Mesenchymal stem cell (in vitro differentiated cells and primary cell): ENCODE data around the gene PYGB.
A peak's percentile ranks its signal among the peaks of the same experiment; 100 is the strongest.

Source experiments
- DNase-seq: peaks from one replicate; pipeline ENCODE4 v3.0.0-alpha.2; 2013
- H2AFZ ChIP-seq: one replicate; pipeline ENCODE4 v1.6.1; 2013; ENCODE audit warnings: low read depth, mild to moderate bottlenecking, control low read depth, inconsistent platforms, low read length, moderate library complexity
- H2AK5ac ChIP-seq: 2 replicates; pipeline ENCODE4 v1.6.1; 2013; ENCODE audit warnings: low read length, moderate library complexity, mild to moderate bottlenecking, inconsistent platforms; ENCODE audit not compliant: severe bottlenecking
- H2BK120ac ChIP-seq: one replicate; pipeline ENCODE4 v1.6.1; 2013; ENCODE audit warnings: low read depth, mild to moderate bottlenecking, inconsistent platforms, low read length, moderate library complexity
- H2BK12ac ChIP-seq, 2 experiments: one replicate each; pipeline ENCODE4 v1.6.1; 2013; ENCODE audit warnings: inconsistent platforms in 2 of 2, low read length in 2 of 2, mild to moderate bottlenecking in 2 of 2, moderate library complexity in 2 of 2, control low read depth in 1 of 2
- H2BK15ac ChIP-seq: one replicate; pipeline ENCODE4 v1.6.1; 2013; ENCODE audit warnings: mild to moderate bottlenecking, low read depth, inconsistent platforms; ENCODE audit not compliant: poor library complexity, severe bottlenecking
- H2BK5ac ChIP-seq: 2 replicates; pipeline ENCODE4 v1.6.1; 2013; ENCODE audit warnings: low read depth, mild to moderate bottlenecking, low read length, control low read depth, inconsistent platforms; ENCODE audit not compliant: poor library complexity, severe bottlenecking
- H3K14ac ChIP-seq, 2 experiments: one replicate each; pipeline ENCODE4 v1.6.1; 2013; ENCODE audit warnings: inconsistent platforms in 2 of 2, low read length in 2 of 2, control low read depth in 1 of 2, mild to moderate bottlenecking in 1 of 2, moderate library complexity in 1 of 2
- H3K18ac ChIP-seq, 2 experiments: one replicate each; pipeline ENCODE4 v1.6.1; 2013; ENCODE audit warnings: inconsistent platforms in 2 of 2, low read length in 2 of 2, control low read depth in 1 of 2, low read depth in 1 of 2, mild to moderate bottlenecking in 1 of 2
- H3K23ac ChIP-seq, 2 experiments: one replicate each; pipeline ENCODE4 v1.6.1; 2013; ENCODE audit warnings: inconsistent platforms in 2 of 2, low read length in 2 of 2, mild to moderate bottlenecking in 2 of 2, moderate library complexity in 2 of 2, control low read depth in 1 of 2
- H3K27ac ChIP-seq: 2 replicates; pipeline ENCODE4 v1.5.1; 2013; ENCODE audit warnings: mild to moderate bottlenecking, moderate library complexity, low read length, control low read depth, inconsistent platforms; ENCODE audit not compliant: poor library complexity, severe bottlenecking
- H3K27me3 ChIP-seq, 2 experiments: 2 replicates each; pipeline versions ENCODE4 v1.6.1 to v1.7.0; 2013; ENCODE audit warnings: low read length in 2 of 2, mild to moderate bottlenecking in 2 of 2, moderate library complexity in 2 of 2, control low read depth in 1 of 2, inconsistent platforms in 1 of 2; ENCODE audit not compliant: control insufficient read depth in 1 of 2, insufficient read depth in 1 of 2
- H3K36me3 ChIP-seq, 2 experiments: 2 replicates each; pipeline versions ENCODE4 v1.6.1 to v1.7.0; 2013; ENCODE audit warnings: low read length in 2 of 2, control low read depth in 1 of 2, inconsistent platforms in 1 of 2, low read depth in 1 of 2, mild to moderate bottlenecking in 1 of 2; ENCODE audit not compliant: insufficient read depth in 2 of 2, control insufficient read depth in 1 of 2
- H3K4ac ChIP-seq, 2 experiments: one replicate each; pipeline ENCODE4 v1.6.1; 2013; ENCODE audit warnings: inconsistent platforms in 2 of 2, low read length in 2 of 2, mild to moderate bottlenecking in 2 of 2, moderate library complexity in 2 of 2, control low read depth in 1 of 2, low read depth in 1 of 2
- H3K4me1 ChIP-seq: 2 replicates; pipeline ENCODE4 v1.6.1; 2013; ENCODE audit warnings: low read depth, low read length, control low read depth; ENCODE audit not compliant: control insufficient read depth, insufficient read depth
- H3K4me2 ChIP-seq: 2 replicates; pipeline ENCODE4 v1.6.1; 2013; ENCODE audit warnings: low read length, mild to moderate bottlenecking, inconsistent platforms; ENCODE audit not compliant: poor library complexity, severe bottlenecking
- H3K4me3 ChIP-seq, 2 experiments: 2 replicates each; pipeline versions ENCODE4 v1.5.1 to v1.7.0; 2013; ENCODE audit warnings: low read length in 2 of 2, mild to moderate bottlenecking in 2 of 2, control low read depth in 1 of 2, low read depth in 1 of 2; ENCODE audit not compliant: insufficient read depth in 1 of 2
- H3K79me1 ChIP-seq: replicated peaks from 2 replicates; pipeline ENCODE4 v1.6.1; 2013; ENCODE audit warnings: mild to moderate bottlenecking, control low read depth, low read length, inconsistent platforms; ENCODE audit not compliant: poor library complexity, severe bottlenecking
- H3K9ac ChIP-seq: 2 replicates; pipeline ENCODE4 v1.7.0; 2013; ENCODE audit warnings: mild to moderate bottlenecking, low read length, moderate library complexity
- H3K9me3 ChIP-seq: 2 replicates; pipeline ENCODE4 v1.7.0; 2013; ENCODE audit warnings: mild to moderate bottlenecking, low read length; ENCODE audit not compliant: control insufficient read depth
- H4K8ac ChIP-seq: one replicate; pipeline ENCODE4 v1.6.1; 2013; ENCODE audit warnings: inconsistent platforms, mild to moderate bottlenecking, low read length, moderate library complexity
- H4K91ac ChIP-seq: one replicate; pipeline ENCODE4 v1.6.1; 2013; ENCODE audit warnings: mild to moderate bottlenecking, low read length, inconsistent platforms
- WGBS: methylation state at CpG from one replicate; pipeline ENCODE4 v1.1.7; 2013; ENCODE audit warnings: mixed read lengths; 5-methylcytosine and 5-hydroxymethylcytosine counted together

Gene PYGB

DNA sequence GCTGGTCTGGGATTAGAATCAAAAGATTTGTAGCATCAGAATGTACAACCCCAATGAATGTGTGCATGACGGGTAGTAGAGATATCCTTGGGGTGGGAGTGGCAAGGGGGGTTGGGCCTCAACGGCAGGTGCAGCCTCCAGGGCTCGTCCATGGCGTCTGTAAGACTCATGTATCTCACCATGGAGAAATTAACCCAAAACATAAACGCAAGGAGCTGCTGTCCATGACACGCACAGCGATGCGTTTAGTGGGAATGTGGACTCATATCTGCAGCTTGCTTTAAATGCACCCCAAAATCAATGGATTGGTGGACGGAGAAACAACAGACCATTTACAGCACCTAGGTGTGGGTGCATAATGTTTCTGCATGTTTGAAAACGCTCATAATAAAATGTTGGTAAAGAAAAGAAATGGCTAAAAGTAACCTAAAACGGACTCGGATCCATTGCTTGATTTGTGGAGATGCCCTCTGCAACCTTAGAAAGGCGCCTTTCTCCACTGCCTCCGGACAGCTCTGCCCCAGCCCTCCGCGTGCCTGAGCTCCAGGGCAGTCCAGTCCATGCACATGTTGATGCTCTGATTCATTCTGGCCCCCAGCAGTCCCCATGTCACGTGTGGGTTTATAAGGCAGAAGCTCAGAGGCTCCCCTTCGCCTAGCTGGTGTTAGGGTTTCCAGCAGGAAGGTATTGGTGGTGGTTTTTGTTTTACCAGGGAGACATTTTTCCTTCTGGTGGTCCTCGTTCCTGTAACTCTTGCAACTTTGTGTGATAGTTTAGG is 24.5 kb downstream of the PYGB start:
- Histone ChIP-seq H2BK120ac (no peak overlapping the region), H3K9me3 (no peaks in the 10 kb centered on the region), H3K4me2 (no peak overlapping the region), H4K91ac (no peak overlapping the region), H2AK5ac (no peak overlapping the region), H3K4me3 (no peak overlapping the region), H3K27ac (peak overlapping the region; percentile 28), H3K9ac (no peak overlapping the region), H3K14ac (no peak overlapping the region), H2AFZ (no peak overlapping the region), H2BK12ac (no peak overlapping the region), H3K23ac (no peak overlapping the region), H3K36me3 (peaks cover 82 to 84% of the 10 kb centered on the region in 2 experiments), H3K27me3 (no peaks in the 10 kb centered on the region), H3K4ac (no peak overlapping the region), H2BK15ac (no peak overlapping the region), H3K18ac (no peak overlapping the region), H4K8ac (no peak overlapping the region), H2BK5ac (no peak overlapping the region), H3K4me1 (peaks cover 32% of the 10 kb centered on the region), H3K79me1 (peaks cover 44% of the 10 kb centered on the region)
- WGBS, result 91% methylated on average over 19 of the region's 19 CpGs
- no peak for DNase-seq

DNA sequence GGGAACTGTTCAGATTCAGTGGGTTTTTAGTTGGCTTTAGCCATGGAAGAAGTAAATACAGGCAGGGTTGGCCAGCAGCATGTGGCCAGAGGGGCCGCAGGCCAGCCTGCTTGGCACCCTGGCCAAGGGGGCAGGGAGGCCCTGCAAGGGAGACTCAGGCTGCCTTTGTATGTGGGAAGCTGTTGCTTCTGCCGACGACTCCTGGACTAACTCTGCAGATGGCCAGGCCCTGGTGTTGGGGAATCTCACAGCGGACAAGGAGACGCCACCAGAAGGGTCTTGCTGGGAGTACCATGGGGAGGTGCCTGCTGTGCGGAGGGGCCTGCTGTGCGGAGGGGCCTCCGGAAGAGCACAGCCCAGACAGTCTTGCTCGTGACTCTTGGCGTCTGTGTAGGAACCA is 25.2 kb downstream of the PYGB start:
- Histone ChIP-seq H3K27ac (peak overlapping the region; percentile 28), H3K4ac (no peak overlapping the region), H3K9me3 (no peaks in the 10 kb centered on the region), H3K4me2 (no peak overlapping the region), H3K4me3 (no peak overlapping the region), H2BK5ac (no peak overlapping the region), H3K9ac (no peak overlapping the region), H4K91ac (no peak overlapping the region), H3K14ac (no peak overlapping the region), H3K23ac (no peak overlapping the region), H4K8ac (no peak overlapping the region), H3K18ac (no peak overlapping the region), H2BK15ac (no peak overlapping the region), H3K4me1 (peaks cover 30% of the 10 kb centered on the region), H2BK120ac (no peak overlapping the region), H2AK5ac (peak overlapping the region; percentile 27), H2BK12ac (no peak overlapping the region), H3K36me3 (peaks cover 89 to 91% of the 10 kb centered on the region in 2 experiments), H3K79me1 (peaks cover 49% of the 10 kb centered on the region), H3K27me3 (no peaks in the 10 kb centered on the region), H2AFZ (no peak overlapping the region)
- WGBS, result 95% methylated on average over 10 of the region's 10 CpGs
- DNase-seq, result no peak

DNA sequence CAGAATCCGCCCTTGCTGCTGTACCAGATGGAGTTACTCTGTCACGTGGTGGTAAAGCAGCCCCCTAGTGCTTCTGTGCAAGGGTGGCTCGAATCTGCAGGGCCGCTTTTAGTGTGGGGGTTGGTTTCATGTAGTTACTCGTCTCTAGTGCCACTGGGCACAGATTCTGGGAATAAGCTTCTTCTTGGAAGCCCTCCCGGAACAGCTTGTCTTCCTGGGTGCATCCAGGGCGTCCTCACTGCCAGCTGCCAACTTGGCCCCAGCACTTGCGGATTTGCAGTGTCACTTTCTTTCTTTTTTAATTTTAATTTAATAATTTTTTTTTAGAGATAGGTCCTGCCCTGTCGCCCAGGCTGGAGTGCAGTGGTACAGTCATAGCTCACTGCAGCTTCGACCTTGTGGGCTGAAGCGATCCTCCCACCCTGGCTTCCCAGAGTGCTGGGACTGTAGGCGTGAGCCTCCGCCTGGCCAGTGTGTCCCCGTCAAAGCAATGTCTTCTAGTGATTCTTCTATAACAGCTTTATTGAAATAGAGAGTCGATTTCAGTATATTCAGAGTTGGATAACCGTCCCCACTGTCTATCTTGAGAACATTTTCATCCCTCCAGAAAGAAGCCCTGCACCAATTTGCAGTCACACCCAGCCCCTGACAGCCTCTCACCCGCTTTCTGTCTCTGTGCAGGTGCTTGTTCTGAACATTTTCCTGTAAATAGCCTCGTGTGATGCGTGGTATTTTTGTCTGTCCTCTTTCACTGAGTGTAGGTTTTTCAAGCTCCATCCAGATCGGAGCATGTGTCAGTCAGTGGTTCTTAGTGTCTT is 25.9 kb downstream of the PYGB start:
- WGBS, result 97% methylated on average over 19 of the region's 20 CpGs
- H3K9ac ChIP-seq, result no peak overlapping the region
- H3K79me1 ChIP-seq, result peaks cover 49% of the 10 kb centered on the region
- no peak overlapping the region for H3K4me3 ChIP-seq
- H2AK5ac ChIP-seq, result no peak overlapping the region
- no peak overlapping the region for H4K91ac ChIP-seq
- H3K4ac ChIP-seq, result no peak overlapping the region
- no peak overlapping the region for H4K8ac ChIP-seq
- H2BK15ac ChIP-seq, result no peak overlapping the region
- H2AFZ ChIP-seq, result no peak overlapping the region
- DNase-seq, result no peak
- no peak overlapping the region for H3K4me2 ChIP-seq
- no peak overlapping the region for H2BK120ac ChIP-seq
- no peak overlapping the region for H3K18ac ChIP-seq
- H3K27ac ChIP-seq, result peak overlapping the region; percentile 19
- H3K27me3 ChIP-seq, result no peaks in the 10 kb centered on the region
- no peak overlapping the region for H3K23ac ChIP-seq
- H3K4me1 ChIP-seq, result peaks cover 30% of the 10 kb centered on the region
- H3K36me3 ChIP-seq, result peaks cover 96 to 98% of the 10 kb centered on the region in 2 experiments
- H3K14ac ChIP-seq, result no peak overlapping the region
- H2BK5ac ChIP-seq, result no peak overlapping the region
- no peaks in the 10 kb centered on the region for H3K9me3 ChIP-seq
- no peak overlapping the region for H2BK12ac ChIP-seq

DNA sequence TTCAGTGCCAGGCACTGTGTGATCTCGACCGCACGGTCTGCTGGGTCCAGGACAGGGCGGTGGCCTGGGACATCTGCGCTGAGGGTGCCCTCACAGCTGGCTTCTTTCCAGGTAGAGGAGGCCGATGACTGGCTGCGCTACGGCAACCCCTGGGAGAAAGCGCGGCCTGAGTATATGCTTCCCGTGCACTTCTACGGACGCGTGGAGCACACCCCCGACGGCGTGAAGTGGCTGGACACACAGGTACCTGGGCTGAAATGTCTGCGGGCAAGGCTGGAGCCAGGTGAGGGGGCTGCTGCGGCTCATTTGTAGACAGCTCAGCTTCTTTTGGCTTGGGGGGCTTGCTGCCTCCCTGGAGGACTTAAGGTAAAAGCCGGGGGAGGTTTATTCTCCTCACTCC is 26.6 kb downstream of the PYGB start:
- H3K4me3 ChIP-seq, result no peak overlapping the region

More for the DNA sequence above, 26.6 kb downstream of the PYGB start:
- no peak overlapping the region for H3K4ac ChIP-seq
- peaks cover 96 to 99% of the 10 kb centered on the region in 2 experiments for H3K36me3 ChIP-seq
- H3K27me3 ChIP-seq, result no peaks in the 10 kb centered on the region
- no peak overlapping the region for H3K4me2 ChIP-seq
- no peak overlapping the region for H3K23ac ChIP-seq
- H3K9me3 ChIP-seq, result no peaks in the 10 kb centered on the region
- no peak overlapping the region for H2AFZ ChIP-seq
- H3K18ac ChIP-seq, result no peak overlapping the region
- no peak overlapping the region for H2BK12ac ChIP-seq
- H4K91ac ChIP-seq, result no peak overlapping the region
- WGBS, result 92% methylated on average over 19 of the region's 20 CpGs
- no peak overlapping the region for H4K8ac ChIP-seq
- H2BK120ac ChIP-seq, result no peak overlapping the region
- no peak overlapping the region for H2AK5ac ChIP-seq
- H3K9ac ChIP-seq, result no peak overlapping the region
- peaks cover 33% of the 10 kb centered on the region for H3K4me1 ChIP-seq
- no peak overlapping the region for H2BK5ac ChIP-seq
- H3K14ac ChIP-seq, result no peak overlapping the region
- no peak overlapping the region for H2BK15ac ChIP-seq
- DNase-seq, result no peak
- peaks cover 44% of the 10 kb centered on the region for H3K79me1 ChIP-seq
- no peak overlapping the region for H3K27ac ChIP-seq
